GM23338 (cell line): ENCODE results near the gene PARP6. TPM values are rescaled to one million over a fixed set of nuclear protein-coding genes. Genes with fewer than 3 reads are reported as not detected.

Source experiments
- ATAC-seq: fragments of 200-7000 bp; cut with Tn5 transposase; 3 replicates; pipeline ENCODE4 v1.9.1; 2020
- DNase-seq: peaks from one replicate; pipeline ENCODE4 v3.0.0-alpha.2; 2015; ENCODE audit warnings: low spot score
- H2AFZ ChIP-seq: fragments of 200-600 bp; sonication (generic); 2 replicates; pipeline ENCODE4 v1.8.0; 2016; ENCODE audit warnings: antibody characterized with exemption, mild to moderate bottlenecking, moderate library complexity
- H3F3A ChIP-seq: fragments of 200-600 bp; sonication (generic); replicated peaks from 2 replicates; pipeline ENCODE4 v1.8.0; 2017; ENCODE audit warnings: antibody characterized with exemption, mixed run types, low read depth
- H3K27ac ChIP-seq: fragments of 200-600 bp; sonication (generic); 2 replicates; pipeline ENCODE4 v1.6.1; 2016; ENCODE audit warnings: low read depth
- H3K27me3 ChIP-seq: fragments of 200-600 bp; sonication (generic); 2 replicates; pipeline ENCODE4 v1.8.0; 2016; ENCODE audit warnings: mild to moderate bottlenecking, mixed run types, moderate library complexity; ENCODE audit not compliant: insufficient read depth
- H3K36me3 ChIP-seq: fragments of 200-600 bp; sonication (generic); 2 replicates; pipeline ENCODE4 v1.8.0; 2016; ENCODE audit warnings: mild to moderate bottlenecking; ENCODE audit not compliant: insufficient read depth
- H3K4me1 ChIP-seq: fragments of 200-600 bp; sonication (generic); 2 replicates; pipeline ENCODE4 v1.8.0; 2016; ENCODE audit warnings: mild to moderate bottlenecking, moderate library complexity; ENCODE audit not compliant: insufficient read depth
- H3K4me2 ChIP-seq: fragments of 200-600 bp; sonication (generic); 2 replicates; pipeline ENCODE4 v1.7.1; 2017; ENCODE audit warnings: mixed run types
- H3K4me3 ChIP-seq: fragments of 200-600 bp; sonication (generic); 2 replicates; pipeline ENCODE4 v1.6.1; 2016; ENCODE audit warnings: mixed run types
- H3K79me2 ChIP-seq: fragments of 200-600 bp; sonication (generic); replicated peaks from 2 replicates; pipeline ENCODE4 v1.8.0; 2017; ENCODE audit warnings: mild to moderate bottlenecking; ENCODE audit not compliant: insufficient read depth
- H3K9me2 ChIP-seq: fragments of 200-600 bp; sonication (generic); 2 replicates; pipeline ENCODE4 v1.8.0; 2017; ENCODE audit not compliant: insufficient read depth
- H4K20me1 ChIP-seq: fragments of 200-600 bp; sonication (generic); replicated peaks from 2 replicates; pipeline ENCODE4 v1.8.0; 2017; ENCODE audit warnings: mild to moderate bottlenecking; ENCODE audit not compliant: insufficient read depth
- H3K27ac Mint-ChIP-seq: 2 replicates; pipeline ENCODE4 v1.8.0; 2020; ENCODE audit warnings: inconsistent platforms, mild to moderate bottlenecking, moderate library complexity, mixed read lengths
- H3K27me3 Mint-ChIP-seq: 3 replicates; pipeline ENCODE4 v1.8.0; 2022; ENCODE audit warnings: low read depth, mild to moderate bottlenecking, moderate library complexity, mixed read lengths, inconsistent platforms; ENCODE audit not compliant: insufficient read depth, poor library complexity
- H3K36me3 Mint-ChIP-seq: 3 replicates; pipeline ENCODE4 v1.8.0; 2021; ENCODE audit warnings: low read depth, mild to moderate bottlenecking, inconsistent platforms, moderate library complexity, mixed read lengths
- H3K4me1 Mint-ChIP-seq: 3 replicates; pipeline ENCODE4 v1.8.0; 2020; ENCODE audit warnings: mild to moderate bottlenecking, inconsistent platforms, mixed read lengths
- H3K4me3 Mint-ChIP-seq: 3 replicates; pipeline ENCODE4 v1.8.0; 2021; ENCODE audit warnings: moderate library complexity, mild to moderate bottlenecking, inconsistent platforms, mixed read lengths
- H3K9me3 Mint-ChIP-seq: 3 replicates; pipeline ENCODE4 v1.8.0; 2020; ENCODE audit warnings: moderate library complexity, mild to moderate bottlenecking, inconsistent platforms, mixed read lengths
- CREB1 ChIP-seq: fragments of 250-450 bp; sonication (Bioruptor Pico); IDR thresholded peaks from 2 replicates; pipeline ENCODE4 v1.5.0; 2020; ENCODE audit warnings: low read depth, mild to moderate bottlenecking, moderate library complexity
- ETS1 ChIP-seq: IDR thresholded peaks from 2 replicates; pipeline ENCODE4 v1.6.1; 2016; ENCODE audit warnings: antibody characterized with exemption
- POLR2AphosphoS5 ChIP-seq: IDR thresholded peaks from 2 replicates; pipeline ENCODE4 v1.6.1; 2016; ENCODE audit warnings: antibody characterized with exemption, low read depth
- ZNF114 ChIP-seq: fragments of 250-450 bp; sonication (Bioruptor Pico); IDR thresholded peaks from 2 replicates; pipeline ENCODE4 v1.5.0; 2020; ENCODE audit warnings: mild to moderate bottlenecking, moderate library complexity
- long read RNA-seq: library from polyadenylated mRNA; unstranded; transcript quantifications from one replicate; pipeline ENCODE4 v2.0.0, GENCODE V29; 2020; ENCODE audit not compliant: unreplicated experiment
- polyA plus RNA-seq: library from polyadenylated mRNA; unstranded; fragments of >200 nt; fragmentation: Nextera tagmentation; extraction: Ambion mirVana; gene quantifications from 2 replicates; pipeline ENCODE4 v1.2.1, GENCODE V29; 2016
- total RNA-seq: library from RNA; depleted of rRNA; stranded (reverse); fragments of >200 nt; shearing (Covaris generic); gene quantifications from 2 replicates; pipeline ENCODE4 v1.2.3, GENCODE V29; 2014; rRNA removed
- TF ChIP-seq, protein P1 (sequence below), 2 experiments: fragments of 200-600 bp in 1 of 2; sonication (generic) in 1 of 2; conservative IDR thresholded peaks; 2 replicates each; pipeline versions ENCODE4 v1.5.1 to v1.6.1; 2016 to 2017; ENCODE audit warnings: antibody characterized with exemption in 2 of 2, low read depth in 2 of 2, mild to moderate bottlenecking in 2 of 2, moderate library complexity in 1 of 2
- TF ChIP-seq, protein P2 (sequence below): IDR thresholded peaks from one replicate; pipeline ENCODE4 v1.6.1; 2018; ENCODE audit warnings: antibody characterized with exemption; ENCODE audit not compliant: unreplicated experiment

The PARP6 gene, protein sequence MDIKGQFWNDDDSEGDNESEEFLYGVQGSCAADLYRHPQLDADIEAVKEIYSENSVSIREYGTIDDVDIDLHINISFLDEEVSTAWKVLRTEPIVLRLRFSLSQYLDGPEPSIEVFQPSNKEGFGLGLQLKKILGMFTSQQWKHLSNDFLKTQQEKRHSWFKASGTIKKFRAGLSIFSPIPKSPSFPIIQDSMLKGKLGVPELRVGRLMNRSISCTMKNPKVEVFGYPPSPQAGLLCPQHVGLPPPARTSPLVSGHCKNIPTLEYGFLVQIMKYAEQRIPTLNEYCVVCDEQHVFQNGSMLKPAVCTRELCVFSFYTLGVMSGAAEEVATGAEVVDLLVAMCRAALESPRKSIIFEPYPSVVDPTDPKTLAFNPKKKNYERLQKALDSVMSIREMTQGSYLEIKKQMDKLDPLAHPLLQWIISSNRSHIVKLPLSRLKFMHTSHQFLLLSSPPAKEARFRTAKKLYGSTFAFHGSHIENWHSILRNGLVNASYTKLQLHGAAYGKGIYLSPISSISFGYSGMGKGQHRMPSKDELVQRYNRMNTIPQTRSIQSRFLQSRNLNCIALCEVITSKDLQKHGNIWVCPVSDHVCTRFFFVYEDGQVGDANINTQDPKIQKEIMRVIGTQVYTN
- total RNA-seq (17.8 and 28.1 TPM in 2 replicates), polyA plus RNA-seq (18.3 and 27.6 TPM in 2 replicates)
- long read RNA-seq, partial matches to known transcripts, result 1 of 2 reads
- long read RNA-seq, other reads (novel, unspliced or antisense), result 1 of 2 reads

DNA sequence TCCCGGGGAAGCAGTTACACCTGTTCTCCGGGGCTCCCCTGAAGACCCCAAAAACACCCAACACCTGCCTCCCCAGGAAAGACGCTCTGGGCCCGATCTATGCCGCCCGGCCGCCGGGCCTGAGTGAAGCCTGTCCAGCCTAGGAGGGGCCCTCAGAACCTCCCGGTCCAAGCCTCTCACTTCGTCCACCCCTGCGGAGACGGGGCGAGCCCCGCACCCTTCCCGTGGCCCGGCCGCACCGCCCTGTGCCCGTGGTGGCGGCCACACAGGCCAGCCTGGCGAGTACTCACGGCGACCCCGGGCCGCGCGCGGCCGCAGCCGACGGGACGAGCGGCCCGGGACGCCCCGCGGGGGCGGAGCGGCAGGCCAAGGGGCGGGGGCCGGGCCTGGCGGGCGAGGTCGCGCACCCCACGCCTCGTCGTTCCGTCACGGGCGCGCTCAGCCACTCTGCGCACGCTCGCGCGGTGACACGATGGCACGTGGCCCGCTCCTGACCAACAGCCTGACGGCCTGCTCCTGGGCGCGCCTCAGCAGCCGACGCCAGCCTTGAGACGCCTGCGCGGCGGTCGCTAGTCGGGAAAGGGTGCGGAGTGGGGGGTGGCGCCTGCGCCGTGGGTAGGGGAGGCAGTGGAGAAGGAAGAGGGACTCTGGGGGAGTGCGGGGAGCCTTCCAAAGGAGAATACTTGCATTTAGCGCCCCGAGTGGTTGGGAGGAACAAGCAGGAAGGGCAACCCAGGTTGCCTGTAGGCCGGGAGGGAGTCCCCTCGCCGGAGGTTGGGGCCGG lies at the start of gene PARP6:
PARP6 (minus strand) TSS at position 342 of the 784 bp plus-strand sequence. CDS start 5,077 bp downstream, outside the sequence.
- H3K27ac ChIP-seq, result no peak within 1 kb of the TSS
- peak within 1 kb of the TSS; percentile 89 for H3K4me3 Mint-ChIP-seq
- H3K27me3 Mint-ChIP-seq, result peaks cover 6% of the 10 kb centered on the region
- H3K4me1 ChIP-seq, result peaks cover 7% of the 10 kb centered on the region; the same call in 1 of the 2 replicates
- H3K79me2 ChIP-seq, result peaks cover 15% of the 10 kb centered on the region
- H3K27me3 ChIP-seq, result no peaks in the 10 kb centered on the region
- DNase-seq, result peak; percentile 98
- no peaks in the 10 kb centered on the region for H3K9me2 ChIP-seq
- H3K27ac Mint-ChIP-seq, result peak within 1 kb of the TSS; percentile 91
- peak within 1 kb of the TSS; percentile 90 for H3K4me3 ChIP-seq
- peak within 1 kb of the TSS; percentile 95 for H2AFZ ChIP-seq
- H3F3A ChIP-seq, result no peaks in the 10 kb centered on the region; the same call in 1 of the 2 replicates
- TF ChIP-seq ZNF114 (CRISPR knock-in tag), result no peak
- TF ChIP-seq ETS1, result peak; percentile 75
- TF ChIP-seq POLR2AphosphoS5, result peak; percentile 88
- TF ChIP-seq CREB1 (CRISPR knock-in tag), result peak; percentile 82
- TF ChIP-seq, protein P1, sequence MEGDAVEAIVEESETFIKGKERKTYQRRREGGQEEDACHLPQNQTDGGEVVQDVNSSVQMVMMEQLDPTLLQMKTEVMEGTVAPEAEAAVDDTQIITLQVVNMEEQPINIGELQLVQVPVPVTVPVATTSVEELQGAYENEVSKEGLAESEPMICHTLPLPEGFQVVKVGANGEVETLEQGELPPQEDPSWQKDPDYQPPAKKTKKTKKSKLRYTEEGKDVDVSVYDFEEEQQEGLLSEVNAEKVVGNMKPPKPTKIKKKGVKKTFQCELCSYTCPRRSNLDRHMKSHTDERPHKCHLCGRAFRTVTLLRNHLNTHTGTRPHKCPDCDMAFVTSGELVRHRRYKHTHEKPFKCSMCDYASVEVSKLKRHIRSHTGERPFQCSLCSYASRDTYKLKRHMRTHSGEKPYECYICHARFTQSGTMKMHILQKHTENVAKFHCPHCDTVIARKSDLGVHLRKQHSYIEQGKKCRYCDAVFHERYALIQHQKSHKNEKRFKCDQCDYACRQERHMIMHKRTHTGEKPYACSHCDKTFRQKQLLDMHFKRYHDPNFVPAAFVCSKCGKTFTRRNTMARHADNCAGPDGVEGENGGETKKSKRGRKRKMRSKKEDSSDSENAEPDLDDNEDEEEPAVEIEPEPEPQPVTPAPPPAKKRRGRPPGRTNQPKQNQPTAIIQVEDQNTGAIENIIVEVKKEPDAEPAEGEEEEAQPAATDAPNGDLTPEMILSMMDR (conservative IDR thresholded peaks at IDR 0.05; ENCODE audit: low read depth in 2 of 2), result peak; percentile 55 to 78
- no peaks in the 10 kb centered on the region for H3K9me3 Mint-ChIP-seq
- peak; percentile 98 for ATAC-seq
- H4K20me1 ChIP-seq, result peaks cover 14% of the 10 kb centered on the region
- H3K4me1 Mint-ChIP-seq, result peaks cover 14% of the 10 kb centered on the region
- H3K4me2 ChIP-seq, result peak within 1 kb of the TSS; percentile 86
- H3K36me3 Mint-ChIP-seq, result no peaks in the 10 kb centered on the region; the same call in 2 of the 3 replicates
- no peaks in the 10 kb centered on the region for H3K36me3 ChIP-seq

GRCh38 chr15:72319985-72320671 lies 47.8 kb upstream of the PARP6 start, which contains the start of gene CELF6:
CELF6 (minus strand) TSS chr15:72320157; CDS start chr15:72319874, 283 bp downstream.
- Histone ChIP-seq H3K4me1 (peaks cover 7% of the 10 kb centered on the region; the same call in 1 of the 2 replicates), H4K20me1 (no peaks in the 10 kb centered on the region), H2AFZ (peak within 1 kb of the TSS; percentile 94), H3K27ac (no peak within 1 kb of the TSS), H3K36me3 (no peaks in the 10 kb centered on the region), H3K4me2 (peak within 1 kb of the TSS; percentile 78), H3K79me2 (no peaks in the 10 kb centered on the region), H3F3A (no peaks in the 10 kb centered on the region; the same call in 1 of the 2 replicates), H3K9me2 (no peaks in the 10 kb centered on the region), H3K4me3 (peak within 1 kb of the TSS; percentile 61), H3K27me3 (peaks cover 44% of the 10 kb centered on the region)
- ATAC-seq (peak; percentile 93), DNase-seq (peak; percentile 97)
- Mint-ChIP-seq H3K27me3 (peaks cover 34% of the 10 kb centered on the region), H3K27ac (peak within 1 kb of the TSS; percentile 82), H3K9me3 (peaks cover 3% of the 10 kb centered on the region; the same call in 2 of the 3 replicates), H3K4me1 (peaks cover 12% of the 10 kb centered on the region; the same call in 2 of the 3 replicates), H3K36me3 (no peaks in the 10 kb centered on the region; the same call in 2 of the 3 replicates), H3K4me3 (peak within 1 kb of the TSS; percentile 83)
- peak; percentile 90 for TF ChIP-seq CREB1 (CRISPR knock-in tag)
- TF ChIP-seq, protein P2, sequence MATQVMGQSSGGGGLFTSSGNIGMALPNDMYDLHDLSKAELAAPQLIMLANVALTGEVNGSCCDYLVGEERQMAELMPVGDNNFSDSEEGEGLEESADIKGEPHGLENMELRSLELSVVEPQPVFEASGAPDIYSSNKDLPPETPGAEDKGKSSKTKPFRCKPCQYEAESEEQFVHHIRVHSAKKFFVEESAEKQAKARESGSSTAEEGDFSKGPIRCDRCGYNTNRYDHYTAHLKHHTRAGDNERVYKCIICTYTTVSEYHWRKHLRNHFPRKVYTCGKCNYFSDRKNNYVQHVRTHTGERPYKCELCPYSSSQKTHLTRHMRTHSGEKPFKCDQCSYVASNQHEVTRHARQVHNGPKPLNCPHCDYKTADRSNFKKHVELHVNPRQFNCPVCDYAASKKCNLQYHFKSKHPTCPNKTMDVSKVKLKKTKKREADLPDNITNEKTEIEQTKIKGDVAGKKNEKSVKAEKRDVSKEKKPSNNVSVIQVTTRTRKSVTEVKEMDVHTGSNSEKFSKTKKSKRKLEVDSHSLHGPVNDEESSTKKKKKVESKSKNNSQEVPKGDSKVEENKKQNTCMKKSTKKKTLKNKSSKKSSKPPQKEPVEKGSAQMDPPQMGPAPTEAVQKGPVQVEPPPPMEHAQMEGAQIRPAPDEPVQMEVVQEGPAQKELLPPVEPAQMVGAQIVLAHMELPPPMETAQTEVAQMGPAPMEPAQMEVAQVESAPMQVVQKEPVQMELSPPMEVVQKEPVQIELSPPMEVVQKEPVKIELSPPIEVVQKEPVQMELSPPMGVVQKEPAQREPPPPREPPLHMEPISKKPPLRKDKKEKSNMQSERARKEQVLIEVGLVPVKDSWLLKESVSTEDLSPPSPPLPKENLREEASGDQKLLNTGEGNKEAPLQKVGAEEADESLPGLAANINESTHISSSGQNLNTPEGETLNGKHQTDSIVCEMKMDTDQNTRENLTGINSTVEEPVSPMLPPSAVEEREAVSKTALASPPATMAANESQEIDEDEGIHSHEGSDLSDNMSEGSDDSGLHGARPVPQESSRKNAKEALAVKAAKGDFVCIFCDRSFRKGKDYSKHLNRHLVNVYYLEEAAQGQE, result no peak
